Measurements from ENCODE around the gene LMAN2.

LMAN2 gene

DNA sequence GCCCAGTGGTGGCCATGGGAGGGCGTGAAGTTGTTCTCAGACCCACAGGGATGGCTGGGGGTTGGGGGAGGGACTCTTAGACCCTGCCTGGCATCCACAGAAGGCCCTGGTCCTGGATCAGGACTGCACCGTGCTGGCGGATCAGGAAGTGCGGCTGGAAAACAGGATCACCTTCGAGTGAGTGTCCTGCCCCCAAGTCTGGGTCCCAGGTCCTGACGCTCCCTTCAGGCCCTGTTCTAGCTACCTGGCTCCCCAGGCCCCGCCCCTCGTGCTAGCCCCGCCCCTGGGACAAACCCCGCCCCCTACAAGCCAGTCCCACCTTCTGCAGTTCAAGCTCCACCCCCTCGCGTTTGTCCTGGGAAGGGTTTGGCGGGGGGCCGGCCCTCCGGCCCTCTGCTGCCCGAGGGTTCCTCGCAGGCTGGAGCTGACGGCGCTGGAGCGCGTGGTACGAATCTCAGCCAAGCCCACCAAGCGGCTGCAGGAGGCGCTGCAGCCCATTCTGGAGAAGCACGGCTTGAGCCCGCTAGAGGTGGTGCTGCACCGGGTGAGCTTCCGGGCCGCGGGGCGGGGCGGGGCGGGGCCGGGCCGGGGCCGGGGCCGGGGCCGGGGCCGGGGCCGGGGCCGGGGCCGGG, 19.1 kb upstream of the LMAN2 start:
- no peaks in the 10 kb centered on the region for H3K36me3 ChIP-seq
- no peaks in the 10 kb centered on the region for H3K9me3 ChIP-seq
- TF ChIP-seq, protein P1, sequence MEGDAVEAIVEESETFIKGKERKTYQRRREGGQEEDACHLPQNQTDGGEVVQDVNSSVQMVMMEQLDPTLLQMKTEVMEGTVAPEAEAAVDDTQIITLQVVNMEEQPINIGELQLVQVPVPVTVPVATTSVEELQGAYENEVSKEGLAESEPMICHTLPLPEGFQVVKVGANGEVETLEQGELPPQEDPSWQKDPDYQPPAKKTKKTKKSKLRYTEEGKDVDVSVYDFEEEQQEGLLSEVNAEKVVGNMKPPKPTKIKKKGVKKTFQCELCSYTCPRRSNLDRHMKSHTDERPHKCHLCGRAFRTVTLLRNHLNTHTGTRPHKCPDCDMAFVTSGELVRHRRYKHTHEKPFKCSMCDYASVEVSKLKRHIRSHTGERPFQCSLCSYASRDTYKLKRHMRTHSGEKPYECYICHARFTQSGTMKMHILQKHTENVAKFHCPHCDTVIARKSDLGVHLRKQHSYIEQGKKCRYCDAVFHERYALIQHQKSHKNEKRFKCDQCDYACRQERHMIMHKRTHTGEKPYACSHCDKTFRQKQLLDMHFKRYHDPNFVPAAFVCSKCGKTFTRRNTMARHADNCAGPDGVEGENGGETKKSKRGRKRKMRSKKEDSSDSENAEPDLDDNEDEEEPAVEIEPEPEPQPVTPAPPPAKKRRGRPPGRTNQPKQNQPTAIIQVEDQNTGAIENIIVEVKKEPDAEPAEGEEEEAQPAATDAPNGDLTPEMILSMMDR (IDR thresholded peaks at IDR 0.05; ENCODE audit: low read depth, low read length), result peak; percentile 65
- peaks cover 7% of the 10 kb centered on the region for H3K4me1 ChIP-seq
- peak; percentile 97 for DNase-seq
- H3K4me3 ChIP-seq (ENCODE audit: low read depth, low read length), result peak overlapping the region; percentile 52
- H3K27me3 ChIP-seq, result no peaks in the 10 kb centered on the region

DNA sequence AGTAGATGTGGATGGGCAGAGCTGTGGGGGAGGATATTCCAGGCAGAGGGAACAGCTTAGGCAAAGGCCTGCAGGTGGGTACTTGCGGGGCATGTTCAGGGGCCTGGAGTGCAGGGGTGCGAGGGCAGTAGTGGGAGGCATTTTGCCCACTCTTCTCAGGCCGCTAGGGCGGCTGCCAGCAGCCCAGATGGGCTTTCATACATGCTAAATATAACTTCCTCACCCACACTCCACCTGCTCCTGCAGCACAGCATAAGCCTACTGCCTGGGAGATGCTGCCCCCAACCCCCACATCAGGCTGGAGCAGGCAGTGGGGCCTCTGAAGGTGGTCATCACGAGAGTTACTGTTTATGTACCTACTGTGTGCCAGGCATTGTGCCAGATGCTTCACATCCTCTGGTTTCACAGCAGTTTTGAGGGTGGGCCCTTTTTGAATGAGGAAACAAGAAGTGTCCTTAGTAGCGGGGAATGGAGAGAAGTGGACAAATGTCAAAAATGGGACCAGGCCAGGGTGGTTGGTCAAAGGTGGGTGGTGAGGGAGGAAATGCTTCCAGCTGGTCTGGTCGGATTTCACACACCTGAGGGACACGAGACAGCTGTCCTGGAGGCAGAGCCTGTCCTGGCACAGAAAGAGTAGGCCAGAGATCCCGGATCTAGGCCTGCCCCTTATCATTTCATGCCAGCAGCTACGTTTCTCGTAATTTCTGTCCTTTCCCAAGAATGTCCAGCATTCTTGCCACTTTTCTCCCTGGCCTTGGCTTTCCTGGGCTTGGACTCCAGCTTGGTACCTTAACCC, 18.4 kb upstream of the LMAN2 start:
- no peak for DNase-seq
- Histone ChIP-seq H3K36me3 (no peaks in the 10 kb centered on the region), H3K4me1 (peaks cover 7% of the 10 kb centered on the region), H3K27me3 (no peaks in the 10 kb centered on the region), H3K9me3 (no peaks in the 10 kb centered on the region), H3K4me3 (ENCODE audit: low read depth, low read length) (no peak overlapping the region)
- TF ChIP-seq, protein P1 (IDR thresholded peaks at IDR 0.05; ENCODE audit: low read depth, low read length), result no peak

- Histone ChIP-seq H3K4me1 (peaks cover 7% of the 10 kb centered on the region), H3K9me3 (no peaks in the 10 kb centered on the region), H3K4me3 (ENCODE audit: low read depth, low read length) (no peak overlapping the region), H3K27me3 (no peaks in the 10 kb centered on the region), H3K36me3 (no peaks in the 10 kb centered on the region)
- TF ChIP-seq, protein P1 (IDR thresholded peaks at IDR 0.05; ENCODE audit: low read depth, low read length), result peak; percentile 75
- DNase-seq, result peak; percentile 58
These were observed 17.6 kb upstream of the LMAN2 start for GRCh38 chr5:177368869-177369644.

GRCh38 chr5:177367981-177368868, 16.8 kb upstream of the LMAN2 start:
- Histone ChIP-seq H3K36me3 (no peaks in the 10 kb centered on the region), H3K4me3 (ENCODE audit: low read depth, low read length) (no peak overlapping the region), H3K27me3 (no peaks in the 10 kb centered on the region), H3K4me1 (peaks cover 7% of the 10 kb centered on the region), H3K9me3 (no peaks in the 10 kb centered on the region)
- TF ChIP-seq, protein P1 (IDR thresholded peaks at IDR 0.05; ENCODE audit: low read depth, low read length), result no peak
- DNase-seq, result no peak

GRCh38 chr5:177367323-177367848, 15.9 kb upstream of the LMAN2 start:
- Histone ChIP-seq H3K9me3 (no peaks in the 10 kb centered on the region), H3K4me1 (peaks cover 7% of the 10 kb centered on the region), H3K36me3 (no peaks in the 10 kb centered on the region), H3K4me3 (ENCODE audit: low read depth, low read length) (peak overlapping the region; percentile 66), H3K27me3 (no peaks in the 10 kb centered on the region)
- TF ChIP-seq, protein P1 (IDR thresholded peaks at IDR 0.05; ENCODE audit: low read depth, low read length), result peak; percentile 2; the same call in 1 of the 2 replicates
- no peak for DNase-seq
